ENCODE data around the gene DSCAM. TPM values are rescaled to one million over a fixed set of nuclear protein-coding genes. Genes with fewer than 3 reads are reported as not detected.

DSCAM gene
- total RNA-seq, 3 donors from 2014 or later (not counting 1 experiment from before 2014, with no cell fraction given), result not detected

DNA sequence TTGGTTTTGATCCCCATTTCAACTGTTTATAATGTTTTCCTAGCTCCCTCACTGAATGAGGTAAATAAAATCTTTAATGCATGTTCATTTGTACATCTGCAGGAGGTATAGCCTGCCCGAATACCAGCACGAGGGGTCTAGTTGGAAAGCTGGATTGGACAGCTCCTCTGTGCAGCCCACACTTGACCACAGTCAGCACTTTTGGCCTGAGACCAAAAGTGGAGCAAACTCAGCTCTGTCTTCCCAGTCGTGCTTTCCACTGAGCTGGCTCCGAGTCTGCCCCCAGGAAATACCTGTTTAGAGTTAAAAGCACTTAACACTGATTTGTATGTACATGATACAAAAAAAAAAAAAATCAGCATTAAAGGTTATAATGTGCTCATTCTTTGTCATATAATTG lies 224.4 kb downstream of the DSCAM start:
- Mint-ChIP-seq H3K27me3 (ENCODE audit: low read depth in 2 of 2) (no peaks in the 10 kb centered on the region), H3K36me3 (no peaks in the 10 kb centered on the region), H3K9me3 (peaks cover 11 to 14% of the 10 kb centered on the region in 2 donors), H3K4me1 (no peaks in the 10 kb centered on the region), H3K27ac (no peak overlapping the region), H3K4me3 (no peak overlapping the region)
- H3K27me3 ChIP-seq (ENCODE audit: control insufficient read depth, insufficient read depth, low read length), result no peaks in the 10 kb centered on the region
- H3K9me3 ChIP-seq (ENCODE audit: control insufficient read depth, insufficient read depth, low read length), result peaks cover under 1% of the 10 kb centered on the region
- WGBS (ENCODE audit: insufficient coverage), result 84% methylated on average over 4 of the region's 4 CpGs
- H3K4me3 ChIP-seq (ENCODE audit: low read length), result no peak overlapping the region
- H3K4me1 ChIP-seq (ENCODE audit: control insufficient read depth, insufficient read depth, low read length), result no peaks in the 10 kb centered on the region
- no peak overlapping the region for H3K27ac ChIP-seq (ENCODE audit: low read length)
- TF ChIP-seq, protein P1, sequence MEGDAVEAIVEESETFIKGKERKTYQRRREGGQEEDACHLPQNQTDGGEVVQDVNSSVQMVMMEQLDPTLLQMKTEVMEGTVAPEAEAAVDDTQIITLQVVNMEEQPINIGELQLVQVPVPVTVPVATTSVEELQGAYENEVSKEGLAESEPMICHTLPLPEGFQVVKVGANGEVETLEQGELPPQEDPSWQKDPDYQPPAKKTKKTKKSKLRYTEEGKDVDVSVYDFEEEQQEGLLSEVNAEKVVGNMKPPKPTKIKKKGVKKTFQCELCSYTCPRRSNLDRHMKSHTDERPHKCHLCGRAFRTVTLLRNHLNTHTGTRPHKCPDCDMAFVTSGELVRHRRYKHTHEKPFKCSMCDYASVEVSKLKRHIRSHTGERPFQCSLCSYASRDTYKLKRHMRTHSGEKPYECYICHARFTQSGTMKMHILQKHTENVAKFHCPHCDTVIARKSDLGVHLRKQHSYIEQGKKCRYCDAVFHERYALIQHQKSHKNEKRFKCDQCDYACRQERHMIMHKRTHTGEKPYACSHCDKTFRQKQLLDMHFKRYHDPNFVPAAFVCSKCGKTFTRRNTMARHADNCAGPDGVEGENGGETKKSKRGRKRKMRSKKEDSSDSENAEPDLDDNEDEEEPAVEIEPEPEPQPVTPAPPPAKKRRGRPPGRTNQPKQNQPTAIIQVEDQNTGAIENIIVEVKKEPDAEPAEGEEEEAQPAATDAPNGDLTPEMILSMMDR (IDR thresholded peaks at IDR 0.05), result no peak
- no peak for ATAC-seq
- no peaks in the 10 kb centered on the region for H3K36me3 ChIP-seq (ENCODE audit: control insufficient read depth, insufficient read depth, low read length)
- DNase-seq, result no peak
- intact Hi-C loops (cut with micrococcal nuclease), result no loop called here

DNA sequence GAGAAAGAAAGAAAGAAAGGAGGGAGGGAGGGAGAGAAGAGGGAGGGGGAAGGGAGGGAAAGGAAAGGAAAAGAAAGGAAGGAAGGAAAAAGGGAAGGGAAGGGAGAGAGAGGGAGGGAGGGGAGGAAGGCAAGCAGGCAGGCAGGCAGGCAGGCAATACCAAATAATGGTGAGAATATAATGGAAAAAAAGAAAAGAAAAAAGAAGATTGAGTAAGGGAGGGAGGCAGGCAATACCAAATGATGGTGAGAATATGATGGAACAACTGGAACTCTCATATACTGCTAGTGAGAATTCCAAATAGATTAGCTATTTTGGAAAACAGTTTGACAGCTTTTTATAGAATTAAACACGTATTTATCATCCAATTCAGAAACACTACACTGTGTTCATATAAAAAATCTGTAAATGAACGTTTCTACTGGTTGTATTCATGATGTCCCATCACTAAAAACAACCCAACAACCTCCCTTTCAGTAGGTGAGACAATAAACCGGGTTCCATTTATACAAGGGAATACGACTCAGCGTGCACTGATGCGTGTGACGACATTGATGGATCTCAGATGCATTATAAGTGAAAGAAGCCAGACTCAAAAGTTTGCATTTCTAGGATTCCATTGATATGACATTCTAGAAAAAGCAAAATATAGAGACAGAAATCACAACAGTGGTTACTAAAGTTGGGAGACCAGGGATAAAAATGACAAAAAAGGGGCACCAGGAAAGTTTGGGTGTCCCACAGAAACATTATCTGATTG lies 226.4 kb downstream of the DSCAM start:
- H3K9me3 Mint-ChIP-seq, result peaks cover 8 to 11% of the 10 kb centered on the region in 2 donors
- no peak for ATAC-seq
- no peak overlapping the region for H3K27ac Mint-ChIP-seq
- peaks cover 7% of the 10 kb centered on the region for H3K9me3 ChIP-seq (ENCODE audit: control insufficient read depth, insufficient read depth, low read length)
- H3K4me1 ChIP-seq (ENCODE audit: control insufficient read depth, insufficient read depth, low read length), result no peaks in the 10 kb centered on the region
- H3K4me3 ChIP-seq (ENCODE audit: low read length), result no peak overlapping the region
- no peaks in the 10 kb centered on the region for H3K4me1 Mint-ChIP-seq
- WGBS (ENCODE audit: insufficient coverage), result 93% methylated on average over 6 of the region's 7 CpGs
- H3K27me3 ChIP-seq (ENCODE audit: control insufficient read depth, insufficient read depth, low read length), result no peaks in the 10 kb centered on the region
- no peak for DNase-seq
- intact Hi-C loops (cut with micrococcal nuclease), result no loop called here
- H3K4me3 Mint-ChIP-seq, result no peak overlapping the region
- H3K27me3 Mint-ChIP-seq (ENCODE audit: low read depth in 2 of 2), result no peaks in the 10 kb centered on the region
- TF ChIP-seq, protein P1 (IDR thresholded peaks at IDR 0.05), result no peak
- no peak overlapping the region for H3K27ac ChIP-seq (ENCODE audit: low read length)
- H3K36me3 ChIP-seq (ENCODE audit: control insufficient read depth, insufficient read depth, low read length), result no peaks in the 10 kb centered on the region
- no peaks in the 10 kb centered on the region for H3K36me3 Mint-ChIP-seq

DNA sequence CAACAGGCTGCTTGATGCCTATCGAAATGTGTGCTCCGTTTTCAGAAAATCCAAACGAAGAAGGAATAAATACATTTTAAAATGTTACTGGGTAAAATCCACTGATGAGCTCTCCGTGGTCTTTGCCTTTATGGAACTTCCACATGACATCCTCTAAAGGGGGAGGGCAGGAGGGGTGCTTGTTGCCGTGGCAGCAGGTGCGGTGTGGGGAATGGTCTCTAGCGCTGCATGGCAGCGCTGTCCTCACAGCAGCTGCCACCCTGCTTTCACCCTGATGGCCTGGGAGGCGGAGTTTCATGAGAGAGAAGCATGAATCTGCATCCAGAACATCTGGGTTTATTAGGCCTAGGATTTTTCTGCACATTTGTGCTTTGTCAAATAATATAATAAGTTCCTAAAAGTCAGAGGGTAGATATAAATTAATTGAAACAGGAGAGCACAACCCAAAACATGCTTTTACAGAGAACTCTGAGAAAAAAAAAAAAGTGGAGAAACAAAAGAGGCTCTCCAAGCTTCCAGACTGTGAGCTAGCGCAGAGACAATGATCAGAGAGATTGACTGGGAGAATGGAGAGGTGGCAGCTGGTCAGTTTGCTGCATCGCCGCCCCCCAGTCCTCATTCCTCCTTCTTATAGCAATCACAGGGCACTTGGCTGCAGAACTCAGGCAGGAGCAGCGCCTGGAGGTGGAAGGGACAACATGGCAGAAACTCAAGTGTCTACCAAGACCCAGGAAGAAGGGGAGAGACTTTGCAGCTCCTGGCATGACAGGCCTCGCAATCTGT lies 228.6 kb downstream of the DSCAM start:
- intact Hi-C loops (cut with micrococcal nuclease), result no loop called here
- H3K9me3 ChIP-seq (ENCODE audit: control insufficient read depth, insufficient read depth, low read length), result peaks cover 7% of the 10 kb centered on the region
- no peak for ATAC-seq
- no peak overlapping the region for H3K4me3 ChIP-seq (ENCODE audit: low read length)
- H3K27me3 ChIP-seq (ENCODE audit: control insufficient read depth, insufficient read depth, low read length), result no peaks in the 10 kb centered on the region
- H3K36me3 Mint-ChIP-seq, result no peaks in the 10 kb centered on the region
- H3K27ac Mint-ChIP-seq, result no peak overlapping the region
- no peak overlapping the region for H3K4me3 Mint-ChIP-seq
- no peaks in the 10 kb centered on the region for H3K4me1 Mint-ChIP-seq
- no peaks in the 10 kb centered on the region for H3K4me1 ChIP-seq (ENCODE audit: control insufficient read depth, insufficient read depth, low read length)
- H3K36me3 ChIP-seq (ENCODE audit: control insufficient read depth, insufficient read depth, low read length), result no peaks in the 10 kb centered on the region
- 86% methylated on average over 11 of the region's 14 CpGs for WGBS (ENCODE audit: insufficient coverage)
- no peak overlapping the region for H3K27ac ChIP-seq (ENCODE audit: low read length)
- DNase-seq, result no peak
- TF ChIP-seq, protein P1 (IDR thresholded peaks at IDR 0.05), result no peak
- H3K27me3 Mint-ChIP-seq (ENCODE audit: low read depth in 2 of 2), result no peaks in the 10 kb centered on the region
- peaks cover 6 to 11% of the 10 kb centered on the region in 2 donors for H3K9me3 Mint-ChIP-seq

Data from natural killer cell (primary cell).